PC-9 (cell line): ENCODE results near the gene SPECC1L.

Experiments
- CTCF ChIP-seq: fragments of 200-600 bp; sonication (generic); conservative IDR thresholded peaks from 2 replicates; pipeline ENCODE4 v1.6.1; 2017; ENCODE audit warnings: mixed run types, antibody characterized with exemption, mild to moderate bottlenecking, moderate library complexity
- EZH2 ChIP-seq: fragments of 200-600 bp; sonication (generic); IDR thresholded peaks from 2 replicates; pipeline ENCODE4 v1.8.0; 2017; ENCODE audit warnings: antibody characterized with exemption, low read depth

- TF ChIP-seq CTCF, result no peak
- TF ChIP-seq EZH2, result no peak
Measured at GRCh38 chr22:24353121-24353520, 82.5 kb downstream of the SPECC1L start.
